GM12864 (cell line): ENCODE data around the gene CD80.

Experiments used
- DNase-seq: peaks from one replicate; pipeline ENCODE4 v3.0.0-alpha.2; 2011; ENCODE audit warnings: low read depth
- H3K4me3 ChIP-seq: 2 replicates; pipeline ENCODE4 v1.5.1; 2011; ENCODE audit warnings: mild to moderate bottlenecking, low read depth, low read length, control low read depth
- TF ChIP-seq, protein P1 (sequence below): IDR thresholded peaks from 2 replicates; pipeline ENCODE4 v1.5.1; 2011; ENCODE audit warnings: low read depth, mild to moderate bottlenecking, moderate library complexity, low read length, control low read depth, inconsistent platforms; ENCODE audit errors: missing control alignments

The CD80 gene

DNA sequence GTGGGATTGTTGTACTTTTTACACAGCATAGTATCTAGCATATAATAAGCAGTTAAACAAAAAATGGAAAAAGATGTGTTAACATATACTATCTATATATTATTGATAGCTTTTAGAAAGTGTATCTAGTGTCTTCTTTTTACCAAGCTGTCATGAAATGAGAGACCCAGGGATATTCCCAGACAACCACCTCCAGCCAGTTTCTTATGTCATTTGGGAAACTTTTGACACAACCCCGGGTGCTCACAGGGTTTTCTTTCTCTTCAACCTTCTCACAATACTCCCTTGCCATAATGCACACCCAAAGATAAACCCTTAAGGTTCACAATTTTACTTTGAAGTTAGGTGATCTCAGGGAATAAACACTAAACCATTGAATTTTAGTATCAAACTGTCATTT is 33.4 kb upstream of the CD80 start:
- no peak overlapping the region for H3K4me3 ChIP-seq
- no peak for DNase-seq
- TF ChIP-seq, protein P1, sequence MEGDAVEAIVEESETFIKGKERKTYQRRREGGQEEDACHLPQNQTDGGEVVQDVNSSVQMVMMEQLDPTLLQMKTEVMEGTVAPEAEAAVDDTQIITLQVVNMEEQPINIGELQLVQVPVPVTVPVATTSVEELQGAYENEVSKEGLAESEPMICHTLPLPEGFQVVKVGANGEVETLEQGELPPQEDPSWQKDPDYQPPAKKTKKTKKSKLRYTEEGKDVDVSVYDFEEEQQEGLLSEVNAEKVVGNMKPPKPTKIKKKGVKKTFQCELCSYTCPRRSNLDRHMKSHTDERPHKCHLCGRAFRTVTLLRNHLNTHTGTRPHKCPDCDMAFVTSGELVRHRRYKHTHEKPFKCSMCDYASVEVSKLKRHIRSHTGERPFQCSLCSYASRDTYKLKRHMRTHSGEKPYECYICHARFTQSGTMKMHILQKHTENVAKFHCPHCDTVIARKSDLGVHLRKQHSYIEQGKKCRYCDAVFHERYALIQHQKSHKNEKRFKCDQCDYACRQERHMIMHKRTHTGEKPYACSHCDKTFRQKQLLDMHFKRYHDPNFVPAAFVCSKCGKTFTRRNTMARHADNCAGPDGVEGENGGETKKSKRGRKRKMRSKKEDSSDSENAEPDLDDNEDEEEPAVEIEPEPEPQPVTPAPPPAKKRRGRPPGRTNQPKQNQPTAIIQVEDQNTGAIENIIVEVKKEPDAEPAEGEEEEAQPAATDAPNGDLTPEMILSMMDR = no peak

DNA sequence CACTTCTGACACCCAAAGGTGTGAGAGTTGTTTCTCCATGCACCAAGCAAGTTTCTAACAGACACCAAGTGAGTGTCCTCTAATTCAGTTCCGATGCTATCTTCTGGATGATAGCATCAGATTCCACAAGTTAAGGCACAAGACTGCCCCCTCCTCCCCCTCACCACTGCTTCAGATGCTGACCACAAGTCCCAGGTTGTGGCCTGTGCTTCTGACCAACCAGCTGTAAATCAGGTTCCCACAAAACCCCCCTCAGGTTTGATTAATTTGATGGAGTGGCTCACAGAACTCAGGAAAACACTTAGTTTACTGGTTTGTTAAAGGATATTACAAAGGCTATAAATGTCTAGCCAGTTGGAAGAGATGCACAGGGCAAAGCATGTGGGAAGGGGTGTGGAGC is 31.3 kb upstream of the CD80 start:
- no peak for DNase-seq
- no peak overlapping the region for H3K4me3 ChIP-seq
- TF ChIP-seq, protein P1 = no peak

DNA sequence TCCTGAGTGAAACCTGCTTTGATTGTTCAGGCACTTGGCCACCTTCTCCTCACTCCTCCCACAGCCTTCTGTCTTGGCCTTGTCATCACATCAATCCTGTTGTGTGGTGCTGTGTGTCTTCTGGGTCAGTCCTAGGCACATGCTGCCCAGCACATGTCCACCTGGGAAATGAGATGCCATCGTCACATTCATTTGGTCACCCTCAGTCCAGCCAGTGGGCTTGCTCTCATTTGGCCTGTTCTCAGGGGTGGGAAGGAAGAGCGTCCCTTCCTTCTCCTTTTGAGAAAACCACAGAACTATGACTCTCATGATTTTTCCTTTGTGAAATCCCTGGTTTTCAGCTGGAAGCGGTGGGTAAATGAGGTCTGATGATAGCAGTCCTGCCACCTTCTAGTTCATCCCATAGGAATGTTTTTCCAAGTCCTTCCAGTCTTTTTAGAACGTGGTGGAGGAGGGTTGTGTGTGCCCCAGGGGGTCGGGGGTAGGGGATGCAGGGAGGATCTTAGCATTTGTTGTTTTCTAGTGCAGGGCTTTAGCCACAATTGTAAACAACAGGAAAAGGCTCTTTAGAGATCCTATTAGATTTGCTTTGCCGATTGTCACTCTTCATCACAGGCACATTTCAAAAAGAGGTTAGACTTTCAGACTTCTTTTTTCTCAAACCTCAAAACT is 29.8 kb upstream of the CD80 start:
- TF ChIP-seq, protein P1 = no peak
- no peak overlapping the region for H3K4me3 ChIP-seq
- DNase-seq = no peak

DNA sequence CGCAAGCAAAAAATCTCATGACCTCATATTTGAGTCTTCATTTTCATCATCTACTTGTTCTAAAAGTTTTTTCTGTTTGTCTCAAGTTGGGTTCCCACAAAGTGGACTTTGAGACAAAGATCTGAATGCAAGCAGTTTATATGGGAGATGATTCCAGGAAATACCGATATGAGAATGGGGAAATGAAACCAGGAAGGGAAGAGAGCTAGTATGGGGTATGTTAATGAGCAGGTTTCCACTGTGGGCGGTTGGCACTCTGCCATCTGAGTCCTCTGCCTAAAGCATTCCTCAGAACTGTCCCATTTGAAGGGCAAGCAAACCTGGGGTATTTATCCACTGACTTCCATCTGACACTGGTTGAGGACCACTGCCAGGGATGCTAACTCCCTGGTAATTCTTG is 28.7 kb upstream of the CD80 start:
- DNase-seq = no peak
- TF ChIP-seq, protein P1 = no peak
- no peak overlapping the region for H3K4me3 ChIP-seq

DNA sequence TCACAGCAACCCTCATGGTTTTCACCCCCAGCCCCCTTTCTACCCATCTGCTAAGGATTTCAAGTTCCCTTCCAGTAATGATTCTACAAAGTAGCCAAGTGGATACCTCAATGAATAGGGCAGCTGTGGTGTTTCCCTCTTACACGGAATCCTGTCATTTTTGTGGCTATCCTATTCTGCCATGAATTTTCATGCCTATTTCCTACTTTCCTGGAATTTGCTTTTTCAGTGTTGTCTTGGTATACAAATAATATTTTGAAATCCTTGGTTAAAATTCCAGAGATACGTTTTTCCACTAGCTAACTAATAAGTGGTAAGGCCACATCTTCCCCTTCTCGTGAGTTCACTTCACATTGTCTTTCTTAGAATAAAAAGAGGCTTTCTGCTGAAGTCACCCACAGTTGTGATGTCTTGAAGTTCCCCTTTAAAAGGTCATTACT is 27.3 kb upstream of the CD80 start:
- DNase-seq = no peak
- no peak overlapping the region for H3K4me3 ChIP-seq
- TF ChIP-seq, protein P1 = no peak

DNA sequence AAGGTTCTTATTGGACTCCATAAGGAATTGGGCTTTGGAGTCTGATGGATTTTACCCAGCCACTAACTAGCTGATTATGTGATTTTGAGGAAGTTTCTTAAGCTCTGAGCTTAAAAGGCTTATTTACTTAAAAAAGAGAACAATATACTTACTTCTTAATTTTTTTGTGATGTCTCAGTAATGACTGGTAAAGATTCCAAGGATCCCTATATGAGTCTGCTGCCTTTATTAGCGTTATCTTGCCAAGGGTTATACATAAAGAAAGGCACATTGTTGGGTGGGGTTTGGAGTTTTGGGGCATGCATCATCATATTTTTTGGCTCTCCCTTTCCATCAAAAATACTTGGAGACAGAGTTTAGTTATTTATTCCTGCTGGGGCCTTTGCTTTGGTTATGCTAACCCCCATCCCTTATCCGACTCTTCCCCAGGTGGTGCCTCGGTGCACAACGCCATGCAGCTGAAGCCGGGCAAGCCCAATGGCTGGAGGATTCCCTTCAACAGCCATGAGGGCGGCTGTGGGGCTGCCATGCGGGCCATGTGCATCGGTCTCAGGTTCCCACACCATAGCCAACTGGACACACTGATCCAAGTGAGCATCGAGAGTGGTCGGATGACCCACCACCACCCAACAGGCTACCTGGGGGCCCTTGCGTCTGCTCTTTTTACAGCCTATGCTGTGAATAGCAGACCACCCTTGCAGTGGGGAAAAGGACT is 26.6 kb upstream of the CD80 start:
- H3K4me3 ChIP-seq = no peak overlapping the region
- no peak for DNase-seq
- TF ChIP-seq, protein P1 = no peak
